OCI-LY3 (cell line): Measurements from ENCODE around the gene SOX8.

Experiments
- H2AFZ ChIP-seq: fragments of 200-600, 300-600 bp; shearing (Covaris generic); 2 replicates; pipeline ENCODE4 v1.6.0; 2014; ENCODE audit warnings: antibody characterized with exemption, low read depth, low read length
- H3K27ac ChIP-seq: fragments of 200-600, 300-600 bp; sonication (generic); 2 replicates; pipeline ENCODE4 v1.5.1; 2014; ENCODE audit warnings: mild to moderate bottlenecking, low read length, moderate library complexity, mixed read lengths
- H3K27me3 ChIP-seq: fragments of 200-600, 300-600 bp; sonication (generic); 2 replicates; pipeline ENCODE4 v1.6.1; 2014; ENCODE audit warnings: low read depth, low read length, mixed read lengths
- H3K36me3 ChIP-seq: fragments of 200-600, 300-600 bp; sonication (generic); replicated peaks from 2 replicates; pipeline ENCODE3; 2014; ENCODE audit warnings: low read depth, low read length, mixed read lengths
- H3K4me1 ChIP-seq: fragments of 300-600, 200-600 bp; sonication (generic); 2 replicates; pipeline ENCODE4 v1.6.1; 2014; ENCODE audit warnings: low read length, mixed read lengths
- H3K4me2 ChIP-seq: fragments of 200-600, 300-600 bp; sonication (generic); 2 replicates; pipeline ENCODE4 v1.6.1; 2014; ENCODE audit warnings: low read length, mixed read lengths
- H3K4me3 ChIP-seq: fragments of 300-600, 200-600 bp; sonication (generic); 2 replicates; pipeline ENCODE4 v1.5.1; 2014; ENCODE audit warnings: antibody characterized with exemption, mild to moderate bottlenecking, low read length, moderate library complexity
- H3K79me2 ChIP-seq: fragments of 300-600, 200-600 bp; shearing (Covaris generic); 2 replicates; pipeline ENCODE4 v1.6.1; 2014; ENCODE audit warnings: mild to moderate bottlenecking, low read length, mixed read lengths
- H3K9ac ChIP-seq: fragments of 300-600, 200-600 bp; shearing (Covaris generic); 2 replicates; pipeline ENCODE4 v1.6.0; 2014; ENCODE audit warnings: mild to moderate bottlenecking, low read length, moderate library complexity
- H3K9me3 ChIP-seq: fragments of 200-600, 300-600 bp; shearing (Covaris generic); 2 replicates; pipeline ENCODE4 v1.6.1; 2014; ENCODE audit warnings: low read length, mixed read lengths; ENCODE audit not compliant: insufficient read depth
- H4K20me1 ChIP-seq: fragments of 200-600, 300-600 bp; sonication (generic); 2 replicates; pipeline ENCODE4 v1.6.1; 2016; ENCODE audit warnings: low read length, mixed read lengths; ENCODE audit not compliant: insufficient read depth
- CTCF ChIP-seq: fragments of 200-600, 300-600 bp; sonication (generic); IDR thresholded peaks from 2 replicates; pipeline ENCODE4 v1.5.1; 2014; ENCODE audit warnings: antibody characterized with exemption, low read length, low read depth
- EZH2phosphoT487 ChIP-seq: fragments of 200-600 bp; shearing (Covaris generic); IDR thresholded peaks from 2 replicates; pipeline ENCODE4 v1.6.1; 2018; ENCODE audit warnings: antibody characterized with exemption, mixed run types, low read depth

Gene SOX8

GRCh38 chr16:1002399-1003166 lies 21.0 kb downstream of the SOX8 start:
- no peak overlapping the region for H3K4me2 ChIP-seq
- H3K4me1 ChIP-seq: peaks cover 19% of the 10 kb centered on the region
- H3K27ac ChIP-seq: no peak overlapping the region
- H3K9me3 ChIP-seq: no peaks in the 10 kb centered on the region
- peaks cover 25% of the 10 kb centered on the region for H3K27me3 ChIP-seq
- no peaks in the 10 kb centered on the region for H3K79me2 ChIP-seq
- no peaks in the 10 kb centered on the region for H3K36me3 ChIP-seq
- H3K9ac ChIP-seq: no peak overlapping the region
- TF ChIP-seq CTCF (no peak), EZH2phosphoT487 (no peak)
- no peak overlapping the region for H3K4me3 ChIP-seq
- H2AFZ ChIP-seq: no peak overlapping the region
- H4K20me1 ChIP-seq: no peaks in the 10 kb centered on the region

GRCh38 chr16:1003391-1004347 lies 22.1 kb downstream of the SOX8 start:
- Histone ChIP-seq H3K79me2 (no peaks in the 10 kb centered on the region), H3K9me3 (no peaks in the 10 kb centered on the region), H3K4me2 (0 out of 2 replicates have a peak overlapping the region, but pooled peaks have one; percentile 3), H3K9ac (no peak overlapping the region), H4K20me1 (no peaks in the 10 kb centered on the region), H3K36me3 (no peaks in the 10 kb centered on the region), H2AFZ (no peak overlapping the region), H3K27me3 (peaks cover 18% of the 10 kb centered on the region), H3K27ac (no peak overlapping the region), H3K4me1 (peaks cover 19% of the 10 kb centered on the region), H3K4me3 (no peak overlapping the region)
- TF ChIP-seq CTCF: no peak
- TF ChIP-seq EZH2phosphoT487: no peak

GRCh38 chr16:1005286-1005685 lies 23.7 kb downstream of the SOX8 start:
- Histone ChIP-seq H3K9ac (no peak overlapping the region), H3K36me3 (no peaks in the 10 kb centered on the region), H4K20me1 (no peaks in the 10 kb centered on the region), H3K4me3 (no peak overlapping the region), H3K27ac (no peak overlapping the region), H3K4me2 (peak overlapping the region; percentile 45), H3K79me2 (no peaks in the 10 kb centered on the region), H2AFZ (no peak overlapping the region), H3K27me3 (peaks cover 14% of the 10 kb centered on the region), H3K4me1 (peaks cover 19% of the 10 kb centered on the region), H3K9me3 (no peaks in the 10 kb centered on the region)
- TF ChIP-seq EZH2phosphoT487 (no peak), CTCF (no peak)

GRCh38 chr16:1006781-1007180 lies 25.2 kb downstream of the SOX8 start:
- Histone ChIP-seq H3K4me3 (no peak overlapping the region), H3K79me2 (no peaks in the 10 kb centered on the region), H3K9ac (no peak overlapping the region), H3K4me1 (peaks cover 19% of the 10 kb centered on the region), H3K36me3 (no peaks in the 10 kb centered on the region), H4K20me1 (no peaks in the 10 kb centered on the region), H3K27me3 (peaks cover 4% of the 10 kb centered on the region; the same call in 1 of the 2 replicates), H3K27ac (no peak overlapping the region), H2AFZ (no peak overlapping the region), H3K9me3 (no peaks in the 10 kb centered on the region), H3K4me2 (no peak overlapping the region)
- TF ChIP-seq EZH2phosphoT487: no peak
- no peak for TF ChIP-seq CTCF
